NCI-H82 treated with DMSO at 0.1 percent for 48 hours (cell line): ENCODE results near the gene SIN3A.
"Not testable (repeated sequence)": the region's sequence is repeated elsewhere in the genome, so short reads cannot be mapped to it uniquely, and the experiment has no call there.

Experiments
- DNase-seq: peaks from one replicate; lab custom pipeline; 2025; ENCODE audit not compliant: unreplicated experiment; lab: John Stamatoyannopoulos, UW

The SIN3A gene

GRCh38 chr15:75450307-75451201 lies 936 bp downstream of the SIN3A start:
- peak; percentile 96 for DNase-seq

DNA sequence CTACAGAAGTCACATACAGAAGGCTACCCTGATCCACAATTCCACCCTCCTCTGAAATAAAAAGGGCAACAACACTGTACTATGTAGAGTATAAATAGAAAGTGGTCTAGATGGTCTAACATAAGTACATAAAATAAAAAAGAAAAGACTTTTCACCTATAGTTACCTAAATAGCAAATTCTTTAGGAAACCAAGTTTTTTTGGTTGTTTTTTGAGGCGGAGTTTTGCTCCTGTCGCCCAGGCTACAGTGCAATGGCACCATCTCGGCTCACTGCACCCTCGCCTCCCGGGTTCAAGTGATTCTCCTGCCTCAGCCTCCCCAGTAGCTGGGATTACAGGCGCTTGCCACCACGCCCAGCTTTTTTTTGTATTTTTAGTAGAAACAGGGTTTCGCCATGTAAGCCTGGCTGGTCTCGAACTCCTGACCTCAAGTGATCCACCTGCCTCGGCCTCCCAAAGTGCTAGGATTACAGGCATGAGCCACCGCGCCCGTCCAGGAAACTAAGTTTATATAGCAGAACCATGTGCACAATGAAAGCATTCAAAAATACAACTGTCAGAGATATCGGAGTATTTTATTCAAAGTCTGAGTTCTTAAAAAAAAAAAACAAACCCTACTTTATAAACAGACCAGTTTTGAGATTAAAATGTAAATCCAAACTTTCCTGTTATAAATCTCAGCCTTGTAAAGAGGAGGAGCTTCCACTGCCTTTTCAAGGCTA lies 1.7 kb downstream of the SIN3A start:
- DNase-seq = no peak

DNA sequence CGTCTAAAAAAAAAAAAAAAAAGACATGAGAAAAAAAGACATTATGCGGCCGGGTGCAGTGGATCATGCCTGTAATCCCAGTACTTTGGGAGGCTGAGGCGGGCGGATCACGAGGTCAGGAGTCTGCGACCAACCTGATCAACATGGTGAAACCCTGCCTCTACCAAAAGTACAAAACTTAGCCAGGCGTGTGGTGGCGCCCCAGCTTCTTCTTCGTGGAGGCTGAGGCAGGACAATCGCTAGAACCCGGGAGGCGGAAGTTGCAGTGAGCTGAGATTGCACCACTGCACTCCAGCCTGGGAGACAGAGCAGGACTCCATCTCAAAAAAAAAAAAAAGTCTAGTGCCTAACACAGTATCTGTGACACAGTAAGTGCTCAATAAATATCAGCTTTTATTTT lies 3.3 kb downstream of the SIN3A start:
- not testable (repeated sequence) for DNase-seq

- no peak for DNase-seq
These were observed 5.3 kb downstream of the SIN3A start for GRCh38 chr15:75446151-75446550.

DNA sequence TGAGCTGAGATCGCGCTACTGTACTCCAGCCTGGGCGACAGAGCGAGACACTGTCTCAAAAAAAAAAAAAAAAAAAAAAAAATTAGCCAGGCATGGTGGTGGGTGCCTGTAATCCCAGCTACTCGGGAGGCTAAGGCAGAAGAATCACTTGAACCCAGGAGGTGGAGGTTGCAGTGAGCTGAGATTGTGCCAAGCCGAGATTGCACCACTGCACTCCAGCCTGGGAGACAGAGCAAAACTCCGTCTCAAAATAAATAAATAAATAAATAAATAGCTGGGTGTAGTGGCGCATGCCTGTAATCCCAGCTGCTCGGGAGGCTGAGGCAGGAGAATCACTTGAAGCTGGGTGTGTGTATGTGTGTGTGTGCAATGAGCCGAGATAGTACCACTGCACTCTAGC lies 6.2 kb downstream of the SIN3A start:
- not testable (repeated sequence) for DNase-seq

- not testable (repeated sequence) for DNase-seq
These were observed 7.5 kb downstream of the SIN3A start for GRCh38 chr15:75443972-75444453.

- DNase-seq = no peak
These were observed 13.8 kb downstream of the SIN3A start for GRCh38 chr15:75437721-75438120.

- DNase-seq = no peak
These were observed 14.6 kb downstream of the SIN3A start for GRCh38 chr15:75436881-75437280.

GRCh38 chr15:75431682-75432081 lies 19.8 kb downstream of the SIN3A start:
- no peak for DNase-seq

DNA sequence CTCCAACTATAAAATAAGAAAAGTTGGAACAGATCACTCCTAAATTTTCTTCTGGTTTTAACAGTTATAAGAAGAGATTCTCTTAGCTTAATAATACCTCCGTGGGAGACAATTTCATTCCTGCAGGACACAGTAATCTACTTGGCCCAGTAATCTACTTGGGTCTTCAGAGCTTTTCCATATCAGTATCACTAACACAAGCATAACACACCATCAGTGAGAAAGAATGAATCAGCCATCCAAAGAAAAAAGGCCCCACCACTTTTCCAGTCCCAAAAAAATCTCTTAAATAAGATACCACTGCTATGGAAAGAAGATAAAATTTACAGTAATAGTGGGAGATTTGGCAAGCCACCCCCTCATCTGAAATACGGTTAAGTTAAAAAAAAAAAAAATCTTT lies 20.2 kb downstream of the SIN3A start:
- DNase-seq = peak; percentile 31

GRCh38 chr15:75430259-75430658 lies 21.2 kb downstream of the SIN3A start:
- DNase-seq = no peak

DNA sequence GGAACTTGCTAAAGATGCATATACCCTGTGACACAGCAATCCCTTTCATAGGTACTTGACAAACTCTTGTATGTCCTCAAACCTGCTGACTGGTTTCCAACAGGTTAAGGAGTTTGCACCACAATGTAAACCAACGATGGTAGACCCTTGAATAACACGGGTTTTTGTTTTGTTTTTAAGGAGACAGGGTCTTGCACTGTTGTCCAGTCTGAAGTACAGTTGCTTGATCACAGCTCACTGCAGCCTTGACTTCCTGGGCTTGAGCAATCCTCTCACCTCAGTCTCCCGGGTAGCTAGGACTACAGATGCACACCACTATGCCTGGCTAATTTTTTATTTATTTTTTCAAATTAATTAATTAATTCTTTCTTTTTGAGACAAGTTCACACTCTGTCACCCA lies 23.3 kb downstream of the SIN3A start:
- DNase-seq = no peak

DNA sequence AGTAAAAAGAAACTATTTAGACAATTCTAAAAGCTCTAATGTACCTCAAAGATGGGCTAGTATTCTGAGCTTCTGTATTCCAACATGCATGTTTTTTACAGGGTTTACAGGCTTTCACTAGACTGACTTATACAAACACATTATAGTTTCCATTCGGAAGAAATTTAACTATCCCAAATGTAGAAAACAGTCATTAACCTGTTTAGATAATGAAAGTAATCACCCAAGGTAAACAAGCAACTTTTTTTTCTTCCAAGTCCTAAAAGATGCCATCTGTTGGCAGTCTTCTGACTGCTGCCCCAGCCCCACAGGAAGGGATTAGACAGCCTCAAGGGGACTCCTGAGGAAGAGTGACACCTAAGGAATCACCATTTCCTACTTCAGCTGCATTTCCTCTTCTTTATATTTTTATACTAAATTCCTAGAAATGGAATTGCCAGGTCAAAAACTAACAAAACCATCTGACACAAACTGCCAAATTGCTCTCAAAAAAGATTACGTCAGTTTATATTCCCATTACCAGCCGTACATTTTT lies 25.5 kb downstream of the SIN3A start:
- no peak for DNase-seq

- DNase-seq = no peak
These were observed 28.9 kb downstream of the SIN3A start for GRCh38 chr15:75422554-75422953.

GRCh38 chr15:75420698-75421097 lies 30.8 kb downstream of the SIN3A start:
- DNase-seq = no peak

GRCh38 chr15:75416584-75416983 lies 34.9 kb downstream of the SIN3A start:
- DNase-seq = no peak

- no peak for DNase-seq
These were observed 41.3 kb downstream of the SIN3A start for GRCh38 chr15:75410196-75410595.

GRCh38 chr15:75407083-75407482 lies 44.4 kb downstream of the SIN3A start:
- DNase-seq = no peak

DNA sequence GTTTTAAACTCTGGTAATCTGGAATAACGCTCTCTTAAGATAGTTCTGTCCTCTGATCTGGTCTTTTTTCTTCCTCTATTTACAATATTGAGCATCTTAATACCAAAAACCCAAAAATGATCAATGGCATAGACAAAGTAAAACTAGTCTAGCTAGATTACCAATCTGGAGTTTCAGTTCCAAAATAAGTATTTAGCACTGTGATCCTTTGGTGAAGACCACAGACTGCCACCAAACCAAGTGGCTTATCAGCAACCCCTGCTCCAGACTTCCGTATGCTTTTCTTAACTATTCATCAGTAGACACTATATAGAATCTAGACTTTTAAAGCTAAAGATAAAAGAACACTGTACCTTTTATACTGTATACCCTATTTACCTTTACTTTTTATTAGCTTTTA lies 47.6 kb downstream of the SIN3A start:
- no peak for DNase-seq

GRCh38 chr15:75397494-75397893 lies 54.0 kb downstream of the SIN3A start:
- no peak for DNase-seq

GRCh38 chr15:75389791-75390382 lies 61.6 kb downstream of the SIN3A start:
- no peak for DNase-seq
